Kidney (tissue), 14 donors: ENCODE measurements around the gene SYTL2. TPM values are rescaled to one million over a fixed set of nuclear protein-coding genes. Genes with fewer than 3 reads are reported as not detected.

Experiments used
- DNase-seq, 5 donors: peaks; one replicate each; pipeline ENCODE4 v3.0.0-alpha.2; 2013 to 2020
- FAIRE-seq: peaks from 2 replicates; lab custom pipeline; 2012; peaks lifted over from hg19 to GRCh38; lab: Jason Lieb, UNC
- H3K27ac ChIP-seq, 2 donors: one replicate each; pipeline ENCODE4 v1.7.0; 2013; ENCODE audit warnings: low read depth in 2 of 2, low read length in 2 of 2, inconsistent platforms in 1 of 2
- H3K27me3 ChIP-seq: one replicate; pipeline ENCODE4 v1.7.1; 2013; ENCODE audit warnings: low read length, inconsistent platforms; ENCODE audit not compliant: control insufficient read depth, insufficient read depth
- H3K36me3 ChIP-seq, 3 donors: one replicate each; pipeline versions ENCODE4 v1.7.0 to v1.7.1; 2013; ENCODE audit warnings: low read length in 3 of 3, control low read depth in 1 of 3, inconsistent platforms in 1 of 3; ENCODE audit not compliant: insufficient read depth in 3 of 3, control insufficient read depth in 2 of 3
- H3K4me1 ChIP-seq, 3 donors: one replicate each; pipeline versions ENCODE4 v1.7.0 to v1.7.1; 2013; ENCODE audit warnings: low read length in 3 of 3, inconsistent platforms in 1 of 3, low read depth in 1 of 3; ENCODE audit not compliant: control insufficient read depth in 2 of 3, insufficient read depth in 2 of 3
- H3K4me3 ChIP-seq, 3 donors: one replicate each; pipeline versions ENCODE4 v1.7.0 to v1.8.1; 2013; ENCODE audit warnings: low read length in 3 of 3, control low read depth in 1 of 3, inconsistent platforms in 1 of 3
- H3K9ac ChIP-seq, 3 donors: one replicate each; pipeline versions ENCODE4 v1.7.0 to v1.7.1; 2013; ENCODE audit warnings: low read length in 3 of 3, control low read depth in 1 of 3, inconsistent platforms in 1 of 3
- H3K9me3 ChIP-seq, 3 donors: one replicate each; pipeline versions ENCODE4 v1.7.0 to v1.7.1; 2013; ENCODE audit warnings: low read length in 3 of 3, control low read depth in 1 of 3, inconsistent platforms in 1 of 3; ENCODE audit not compliant: control insufficient read depth in 2 of 3, insufficient read depth in 1 of 3
- intact Hi-C: fragments of 100-400 bp; cut with DNase I; formaldehyde crosslinking; loops from one replicate; pipeline ENCODE4 v1.11.1; 2022
- polyA plus RNA-seq: library from polyadenylated mRNA; stranded (reverse); fragments of 350-450 nt; fragmentation: Illumina TruSeq; extraction: RNeasy Lipid Tissue Mini Kit (QIAGEN cat#74804); gene quantifications from one replicate; pipeline ENCODE4 v1.2.3, GENCODE V29; 2014; ENCODE audit warnings: low read depth, low replicate concordance; ENCODE audit not compliant: insufficient read depth
- total RNA-seq: library from RNA; stranded (reverse); fragmentation: NEBNext Ultra II Directional; extraction: Animal tissue kit (Norgen Biotek cat#: 25700); gene quantifications from one replicate; pipeline ENCODE4 v1.2.1, GENCODE V29; 2021
- TF ChIP-seq, protein P1 (sequence below): IDR thresholded peaks from 3 replicates; pipeline ENCODE4 v1.5.1; 2012; ENCODE audit warnings: mild to moderate bottlenecking, moderate library complexity, borderline replicate concordance; ENCODE audit not compliant: insufficient read depth; ENCODE audit errors: extremely low read depth
- donor health status: control.
- donor health status: control.
- donor health status: control.
- donor health status: control.
- donor health status: control.
- donor health status: DM: yes; HTN: yes; CAD: no.
- donor health status: Normal renal cell carcinoma (clear cell type).

The SYTL2 gene
- total and polyA plus RNA-seq, 2 donors from 2014 or later = 19.8 to 187 TPM

DNA sequence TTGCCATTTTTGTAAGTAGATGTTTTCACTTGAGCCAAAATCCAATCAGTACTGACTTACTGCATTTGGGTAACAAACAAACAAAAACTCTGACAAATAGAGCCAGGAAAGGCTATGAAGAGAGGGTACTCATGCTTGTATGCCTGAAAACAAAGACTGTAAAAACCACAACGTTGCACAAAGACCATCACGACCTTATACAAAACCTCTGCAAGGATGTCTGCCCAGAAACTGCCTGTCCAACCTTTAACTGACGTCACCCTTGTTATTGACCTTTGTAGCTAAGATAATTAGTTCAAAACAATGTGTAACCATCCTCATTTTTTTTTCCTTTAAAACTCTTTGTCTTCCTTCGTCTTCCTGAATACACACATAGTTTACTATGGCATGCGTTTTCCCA, 145.2 kb downstream of the SYTL2 start:
- Histone ChIP-seq H3K36me3 (no peaks in the 10 kb centered on the region), H3K4me1 (peaks cover 0 to 11% (median 10%) of the 10 kb centered on the region in 3 donors), H3K9ac (no peak overlapping the region), H3K27ac (peak overlapping the region in 1 of 2 donors; percentile 89), H3K4me3 (peak overlapping the region in 2 of 3 donors; percentile 91 to 96), H3K9me3 (no peaks in the 10 kb centered on the region), H3K27me3 (no peaks in the 10 kb centered on the region)
- DNase-seq = peak in 2 of 5 donors; percentile 22 to 32
- TF ChIP-seq, protein P1, sequence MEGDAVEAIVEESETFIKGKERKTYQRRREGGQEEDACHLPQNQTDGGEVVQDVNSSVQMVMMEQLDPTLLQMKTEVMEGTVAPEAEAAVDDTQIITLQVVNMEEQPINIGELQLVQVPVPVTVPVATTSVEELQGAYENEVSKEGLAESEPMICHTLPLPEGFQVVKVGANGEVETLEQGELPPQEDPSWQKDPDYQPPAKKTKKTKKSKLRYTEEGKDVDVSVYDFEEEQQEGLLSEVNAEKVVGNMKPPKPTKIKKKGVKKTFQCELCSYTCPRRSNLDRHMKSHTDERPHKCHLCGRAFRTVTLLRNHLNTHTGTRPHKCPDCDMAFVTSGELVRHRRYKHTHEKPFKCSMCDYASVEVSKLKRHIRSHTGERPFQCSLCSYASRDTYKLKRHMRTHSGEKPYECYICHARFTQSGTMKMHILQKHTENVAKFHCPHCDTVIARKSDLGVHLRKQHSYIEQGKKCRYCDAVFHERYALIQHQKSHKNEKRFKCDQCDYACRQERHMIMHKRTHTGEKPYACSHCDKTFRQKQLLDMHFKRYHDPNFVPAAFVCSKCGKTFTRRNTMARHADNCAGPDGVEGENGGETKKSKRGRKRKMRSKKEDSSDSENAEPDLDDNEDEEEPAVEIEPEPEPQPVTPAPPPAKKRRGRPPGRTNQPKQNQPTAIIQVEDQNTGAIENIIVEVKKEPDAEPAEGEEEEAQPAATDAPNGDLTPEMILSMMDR = no peak
- FAIRE-seq = no peak
- intact Hi-C loops = no loop called here

DNA sequence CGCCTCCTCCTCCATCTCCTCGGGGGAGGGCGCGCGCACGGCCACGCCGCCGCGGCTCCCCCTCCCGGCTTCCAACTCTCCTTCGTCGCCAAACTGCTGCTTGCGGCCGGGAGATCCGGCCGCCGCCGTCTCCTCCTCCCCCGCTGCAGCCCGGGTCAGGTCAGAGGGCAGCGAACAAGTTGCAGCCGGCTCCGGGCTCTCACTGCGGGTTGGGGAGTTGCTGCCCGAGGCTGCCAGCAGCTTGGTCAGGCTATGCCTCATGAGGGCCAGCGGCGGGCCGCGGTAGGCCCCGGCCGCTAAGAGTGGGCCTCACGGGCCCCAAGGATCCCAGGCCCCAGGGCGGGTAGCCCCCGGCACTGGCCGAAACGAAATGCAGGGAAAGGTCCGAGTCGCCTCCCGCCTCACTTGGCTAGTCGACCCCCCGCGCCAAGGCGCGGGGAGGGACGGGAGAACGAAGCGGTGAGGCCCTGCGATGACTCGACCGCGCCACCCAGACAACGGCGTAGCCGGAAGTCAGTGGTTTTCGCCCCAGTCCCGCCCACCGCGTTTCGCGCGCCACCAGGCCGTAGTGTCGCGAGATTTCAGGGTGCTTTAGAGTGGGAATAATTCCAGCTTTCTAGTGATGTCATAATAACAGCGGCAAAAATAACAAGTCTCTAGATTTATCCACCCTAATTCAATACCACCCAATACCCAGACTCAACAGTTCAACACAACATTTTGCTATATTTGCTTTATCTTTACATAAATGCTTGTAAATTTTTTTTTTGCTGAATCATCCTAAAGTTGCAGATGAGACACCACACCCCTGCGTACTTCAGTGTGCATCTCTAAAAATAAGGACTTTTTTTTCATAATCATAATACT, 146.1 kb downstream of the SYTL2 start, which contains the start of gene CREBZF:
Gene CREBZF (minus strand): TSS at position 515 of the 867 bp plus-strand sequence. CDS start 254 bp downstream, at position 261.
- peaks cover 2 to 7% (median 5%) of the 10 kb centered on the region in 3 donors for H3K36me3 ChIP-seq
- DNase-seq (peak; percentile 96 to 99 (median 98)), FAIRE-seq (peak; percentile 25)
- peaks cover 0 to 10% (median 8%) of the 10 kb centered on the region in 3 donors for H3K4me1 ChIP-seq
- H3K27me3 ChIP-seq = no peaks in the 10 kb centered on the region
- peak within 1 kb of the TSS; percentile 89 to 98 for H3K27ac ChIP-seq
- H3K9me3 ChIP-seq = no peaks in the 10 kb centered on the region
- intact Hi-C loops = no loop called here
- H3K4me3 ChIP-seq = peak within 1 kb of the TSS; percentile 91 to 96 (median 94)
- TF ChIP-seq, protein P1 = no peak
- peak within 1 kb of the TSS; percentile 83 to 92 (median 86) for H3K9ac ChIP-seq

DNA sequence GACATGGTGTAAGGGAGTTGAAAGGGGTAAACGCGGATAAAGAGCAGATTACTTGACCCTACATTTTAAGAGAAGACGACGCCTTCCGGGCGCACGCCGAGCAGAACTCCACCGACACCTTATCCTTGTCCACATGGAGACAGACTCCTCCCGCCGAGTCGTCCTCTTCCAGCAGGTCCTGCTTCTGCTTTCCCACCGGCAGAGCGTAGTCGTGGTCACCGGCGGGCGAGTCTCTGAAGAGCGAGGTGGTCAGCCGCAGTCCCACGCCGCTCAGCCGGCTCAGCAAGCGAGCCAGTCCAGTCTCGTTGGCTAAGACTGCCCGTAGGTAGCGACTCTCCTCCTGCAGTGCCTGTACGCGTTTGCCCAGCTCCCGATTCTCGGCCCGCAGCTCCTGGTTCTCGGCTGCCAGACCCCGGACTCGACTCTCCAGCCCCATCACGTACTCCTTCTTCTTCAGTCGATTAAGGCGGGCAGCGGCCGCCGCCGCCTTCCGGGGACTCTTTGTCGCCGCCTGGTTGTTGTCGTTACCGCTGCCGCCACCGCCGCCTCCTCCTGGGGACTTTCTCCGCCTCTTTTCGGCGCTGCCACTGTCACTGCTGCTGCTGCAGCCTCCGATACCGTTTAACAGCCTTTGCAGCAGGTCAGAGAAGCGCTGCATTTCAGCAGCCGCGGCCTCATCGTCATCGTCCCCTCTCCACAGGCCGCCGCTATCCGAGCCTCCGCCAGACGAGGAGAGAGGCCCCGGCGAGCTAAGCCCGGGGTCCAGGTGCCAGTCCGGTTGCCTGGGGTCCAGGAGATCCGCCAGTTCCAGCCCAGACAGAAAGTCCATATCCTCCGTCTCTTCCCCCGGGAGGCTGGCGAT, 147.0 kb downstream of the SYTL2 start:
- peak; percentile 87 to 95 (median 91) for DNase-seq
- Histone ChIP-seq H3K9me3 (no peaks in the 10 kb centered on the region), H3K4me1 (peaks cover 0 to 10% (median 8%) of the 10 kb centered on the region in 3 donors), H3K27ac (peak overlapping the region; percentile 89 to 98), H3K9ac (peak overlapping the region; percentile 83 to 92 (median 86)), H3K27me3 (no peaks in the 10 kb centered on the region), H3K4me3 (peak overlapping the region; percentile 91 to 96 (median 94)), H3K36me3 (peaks cover 2 to 13% (median 7%) of the 10 kb centered on the region in 3 donors)
- TF ChIP-seq, protein P1 = peak; percentile 47
- no peak for FAIRE-seq
- intact Hi-C loops = no loop called here
